GM21717 (cell line): Measurements from ENCODE around the gene DYRK1A.

ENCODE experiments used
- ATAC-seq: cut with Tn5 transposase; IDR thresholded peaks from one replicate; pipeline ENCODE4 v1.9.1; 2021; ENCODE audit warnings: mild to moderate bottlenecking, moderate library complexity; ENCODE audit not compliant: unreplicated experiment

The DYRK1A gene

DNA sequence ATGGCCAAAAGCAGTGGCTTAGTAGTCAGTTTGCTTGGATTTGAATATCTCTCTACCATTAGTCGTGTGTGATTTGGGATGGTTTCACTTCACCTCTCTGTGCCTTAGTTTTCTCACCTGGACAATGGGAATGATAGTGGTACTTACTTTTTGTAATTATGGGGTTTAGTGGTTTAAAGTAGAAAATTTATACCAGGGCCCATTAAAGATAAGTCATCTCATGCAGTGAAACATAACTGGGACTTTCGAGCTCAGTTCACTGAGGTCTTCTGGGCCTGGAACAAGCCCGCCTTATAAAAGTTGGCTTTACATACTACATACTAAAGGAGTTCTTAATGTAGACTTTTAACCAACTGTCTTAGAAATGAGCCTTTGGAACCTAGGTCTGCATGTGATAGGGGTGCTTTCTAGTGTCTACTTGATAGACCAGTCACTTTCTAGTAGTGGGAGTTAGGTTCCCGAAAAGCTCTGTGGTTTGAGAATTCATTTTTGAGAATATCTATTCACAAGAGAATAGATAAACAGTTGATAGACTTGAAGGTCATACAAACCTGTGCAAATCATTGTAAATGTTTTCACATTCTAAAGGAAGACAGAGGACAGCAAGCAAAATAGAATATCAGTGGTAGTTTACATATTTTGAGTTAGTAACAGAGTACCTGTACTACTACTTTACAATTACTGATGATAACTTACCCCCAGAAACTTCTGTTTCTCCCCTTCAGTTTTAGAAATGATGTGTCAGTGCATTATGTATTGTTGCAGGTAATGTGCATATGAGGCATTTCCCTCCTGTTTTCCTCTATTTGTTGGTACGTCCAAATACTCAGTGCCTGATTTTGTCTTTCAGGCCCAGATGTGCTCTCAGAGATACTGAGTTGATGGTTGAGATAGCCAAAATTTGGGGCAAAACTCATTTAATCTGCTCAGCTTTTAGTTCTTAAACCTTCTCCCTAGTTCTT is 48.0 kb downstream of the DYRK1A start:
- no peak for ATAC-seq

DNA sequence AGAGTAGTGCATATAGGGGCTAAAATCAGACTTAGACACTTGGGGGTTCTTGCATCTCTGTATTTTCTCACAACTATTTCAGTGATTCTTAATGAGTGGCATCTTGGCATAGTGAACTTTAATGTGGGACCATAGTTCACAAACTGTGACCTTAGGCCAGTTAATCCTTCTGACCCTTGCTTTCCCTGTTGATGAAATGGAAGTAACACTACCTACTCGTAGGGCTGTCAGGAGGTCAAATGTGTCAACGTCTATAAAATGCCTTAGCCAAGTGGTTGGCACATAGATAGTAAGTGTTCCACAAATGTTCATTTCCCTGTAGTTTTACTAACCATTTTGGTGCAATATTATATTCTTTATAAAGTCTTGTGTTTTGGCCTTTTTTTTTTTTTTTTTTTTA is 49.4 kb downstream of the DYRK1A start:
- no peak for ATAC-seq

DNA sequence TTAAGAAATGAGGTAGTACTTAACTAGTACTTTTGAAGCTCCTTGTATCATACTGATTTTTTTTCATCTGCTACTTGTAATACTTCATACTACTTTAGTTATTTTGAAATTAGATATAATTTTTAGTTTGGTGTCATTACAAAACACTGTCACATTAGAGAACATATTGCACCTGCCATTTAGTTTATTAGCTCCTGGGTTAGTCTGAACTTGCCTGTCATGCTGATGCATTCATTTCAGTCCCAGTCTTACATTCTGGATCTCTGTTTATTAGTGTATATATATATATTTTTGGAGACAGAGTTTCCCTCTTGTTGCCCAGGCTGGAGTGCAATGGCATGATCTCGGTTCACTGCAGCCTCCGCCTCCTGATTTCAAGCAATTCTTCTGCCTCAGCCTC is 50.3 kb downstream of the DYRK1A start:
- no peak for ATAC-seq

DNA sequence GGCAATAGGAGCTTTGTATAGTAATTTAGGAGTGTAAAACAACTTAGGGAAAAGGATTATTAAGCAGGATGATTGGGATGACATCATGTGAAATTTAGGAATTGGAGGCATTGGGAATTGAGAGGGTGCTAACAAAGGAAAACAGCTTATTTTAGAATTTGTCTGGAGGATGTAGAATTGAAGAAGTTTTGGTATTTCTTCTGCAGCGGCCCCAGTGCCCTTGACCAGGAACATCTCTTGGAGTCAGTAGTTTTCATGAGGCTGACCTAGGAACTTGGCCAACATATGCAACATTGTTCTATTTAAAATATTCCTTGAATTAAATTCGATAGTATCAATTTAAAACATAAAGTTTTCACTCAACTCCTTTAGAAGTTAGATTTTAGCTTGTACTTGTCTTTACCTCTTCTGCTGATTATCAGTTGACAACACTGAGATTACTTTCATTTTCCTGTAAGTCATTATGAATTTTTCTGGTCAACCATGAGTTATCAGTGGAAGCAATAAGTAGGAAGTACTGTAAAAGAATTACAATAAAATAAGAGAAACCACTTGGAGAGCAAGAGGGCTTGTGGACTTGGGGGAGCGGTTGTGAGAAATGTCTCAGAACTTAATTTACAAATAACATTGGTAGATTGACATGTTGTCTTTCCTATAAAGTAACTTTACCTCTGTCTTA is 52.8 kb downstream of the DYRK1A start:
- ATAC-seq, result no peak

DNA sequence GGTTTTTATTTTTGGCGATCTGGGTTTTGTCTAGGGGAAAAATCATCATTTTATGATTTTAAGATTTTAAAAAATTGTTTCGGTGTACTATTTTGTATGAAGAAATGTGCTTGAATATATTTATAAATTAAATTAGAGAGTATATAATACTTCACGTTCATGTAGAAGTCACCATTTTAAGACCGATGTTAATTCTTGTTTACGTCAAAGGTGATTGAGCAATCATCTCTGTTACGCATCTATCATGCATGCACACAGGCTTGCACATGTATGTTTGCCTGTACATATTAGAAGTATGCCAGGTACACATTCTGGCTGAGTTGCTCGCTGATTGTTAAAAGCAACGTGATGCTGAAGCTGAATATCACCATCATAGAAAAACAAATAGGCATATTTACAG is 54.7 kb downstream of the DYRK1A start:
- no peak for ATAC-seq

DNA sequence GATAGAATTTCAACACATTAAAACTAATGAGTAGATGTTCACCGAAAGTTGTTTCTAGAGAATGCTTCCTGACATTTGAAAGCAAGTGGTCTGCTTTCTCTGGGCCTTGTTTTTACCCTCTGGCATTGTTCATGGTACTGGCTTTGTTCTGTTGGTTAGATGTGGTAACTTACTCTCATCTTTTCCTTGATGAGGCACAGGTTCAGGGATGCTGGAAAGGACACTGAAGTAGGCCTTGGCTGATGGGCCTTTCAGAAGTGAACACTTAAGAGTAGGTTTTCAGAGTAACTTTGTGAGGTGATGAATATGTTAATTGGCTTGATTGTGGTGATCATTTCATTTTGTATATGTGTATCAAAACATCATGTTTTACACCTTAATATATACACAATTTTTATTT is 55.8 kb downstream of the DYRK1A start:
- no peak for ATAC-seq

DNA sequence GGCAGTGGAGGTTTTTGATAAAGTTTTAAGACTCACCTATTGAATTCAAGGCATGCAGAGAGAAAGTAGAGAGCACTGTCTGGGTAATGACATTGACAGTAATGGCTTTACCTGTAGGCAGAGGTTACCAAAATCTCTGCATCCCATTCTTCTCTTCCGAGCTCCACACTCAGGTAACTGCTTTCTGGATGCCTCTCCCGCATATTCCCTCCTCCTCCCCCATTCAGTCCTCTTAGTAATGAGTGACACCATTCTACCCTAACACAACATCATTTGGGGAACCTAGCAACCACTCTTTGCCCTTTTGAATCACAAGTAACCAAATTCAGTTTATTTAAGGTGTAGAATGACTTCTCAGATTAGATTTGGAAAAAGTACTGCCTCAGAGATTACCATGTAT is 56.5 kb downstream of the DYRK1A start:
- no peak for ATAC-seq

DNA sequence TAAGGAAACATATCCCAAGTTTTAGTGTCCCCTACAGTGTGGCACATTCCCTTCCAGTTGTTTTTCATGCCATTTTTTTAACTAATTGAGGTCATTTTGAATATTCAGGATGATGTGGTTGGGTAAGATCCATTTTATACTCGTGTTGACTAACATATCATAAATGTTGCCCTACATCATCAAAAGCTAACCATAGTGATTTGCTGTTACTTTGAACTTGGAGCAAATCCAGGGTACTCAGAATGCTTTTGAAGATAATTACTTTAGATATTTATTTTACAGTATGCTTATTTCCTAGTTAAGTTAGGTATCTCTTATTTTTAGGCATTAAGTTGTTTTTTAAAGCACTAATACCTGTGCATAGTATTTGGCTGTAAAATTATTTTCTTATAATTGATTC is 57.8 kb downstream of the DYRK1A start:
- ATAC-seq, result no peak

DNA sequence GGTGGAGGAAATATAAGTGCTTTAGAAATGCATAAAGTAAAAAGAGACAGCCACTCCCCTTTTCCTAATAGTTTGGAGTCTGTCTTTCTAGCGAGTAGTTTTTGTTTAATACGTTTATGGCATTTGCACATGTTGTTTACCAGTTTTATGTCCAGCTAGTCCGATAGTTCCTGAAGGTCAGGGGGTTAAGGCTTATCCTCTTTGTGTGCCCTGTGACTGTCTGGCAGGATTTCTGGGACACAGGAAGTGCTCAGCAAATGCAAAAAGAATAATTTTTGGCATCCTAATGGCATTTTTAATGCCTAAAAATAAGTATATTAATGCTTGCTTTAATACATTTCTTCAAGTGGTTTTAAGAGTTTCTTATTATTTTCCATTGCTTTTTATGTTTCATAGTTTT is 58.4 kb downstream of the DYRK1A start:
- no peak for ATAC-seq

DNA sequence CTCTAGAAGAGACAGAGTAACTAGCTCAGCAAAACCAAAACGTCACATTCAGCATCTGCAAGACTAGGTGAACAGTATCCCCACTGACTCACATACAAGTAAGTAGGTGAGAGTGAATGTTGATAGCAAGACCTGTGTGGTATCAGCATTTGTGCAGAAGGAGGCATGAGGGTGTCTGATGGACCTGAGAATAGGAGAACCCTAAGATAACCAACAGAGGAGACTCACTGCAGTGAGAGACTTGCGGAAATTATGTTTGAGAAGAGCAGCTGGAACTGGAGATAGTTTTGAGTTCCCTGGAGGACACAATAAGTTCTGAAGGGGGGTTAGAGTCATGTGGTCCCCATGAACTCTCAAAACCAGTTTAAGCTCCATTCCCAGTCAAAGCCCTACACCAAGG is 59.1 kb downstream of the DYRK1A start:
- ATAC-seq, result no peak

DNA sequence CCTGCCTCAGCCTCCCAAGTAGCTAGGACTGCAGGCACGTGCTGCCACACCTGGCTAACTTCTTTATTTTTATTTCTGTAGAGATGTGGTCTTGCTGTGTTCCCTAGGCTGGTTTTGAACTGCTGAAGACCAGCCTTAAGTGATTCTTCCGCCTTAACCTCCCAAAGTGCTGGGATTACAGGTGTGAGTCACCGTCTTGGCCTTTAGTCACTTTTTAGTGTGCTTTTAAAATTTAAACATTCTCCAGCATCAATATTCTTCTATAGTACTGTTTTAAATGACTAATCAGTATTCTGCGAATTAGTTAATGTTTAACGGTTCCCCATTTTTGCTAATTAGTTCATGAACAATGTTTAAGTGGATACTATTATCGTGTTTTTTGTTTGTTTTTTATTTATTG is 60.6 kb downstream of the DYRK1A start:
- ATAC-seq, result no peak

DNA sequence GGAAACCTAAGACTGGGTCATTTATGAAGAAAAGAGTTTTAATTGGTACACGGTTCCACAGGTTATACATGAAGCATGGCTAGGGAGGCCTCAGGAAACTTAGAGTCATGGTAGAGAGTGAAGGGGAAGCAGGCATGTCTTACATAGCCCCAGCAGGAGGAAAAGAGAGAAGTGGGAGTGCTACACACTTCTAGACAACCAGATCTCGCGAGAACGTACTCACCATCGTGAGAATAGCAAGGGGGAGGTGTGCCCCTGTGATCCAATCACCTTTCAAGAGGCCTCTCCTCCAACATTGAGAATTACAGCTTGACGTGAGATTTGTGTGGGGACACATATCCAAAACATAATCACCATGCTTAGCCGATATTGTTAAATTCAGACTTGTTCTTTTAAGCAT is 62.8 kb downstream of the DYRK1A start:
- ATAC-seq, result no peak

DNA sequence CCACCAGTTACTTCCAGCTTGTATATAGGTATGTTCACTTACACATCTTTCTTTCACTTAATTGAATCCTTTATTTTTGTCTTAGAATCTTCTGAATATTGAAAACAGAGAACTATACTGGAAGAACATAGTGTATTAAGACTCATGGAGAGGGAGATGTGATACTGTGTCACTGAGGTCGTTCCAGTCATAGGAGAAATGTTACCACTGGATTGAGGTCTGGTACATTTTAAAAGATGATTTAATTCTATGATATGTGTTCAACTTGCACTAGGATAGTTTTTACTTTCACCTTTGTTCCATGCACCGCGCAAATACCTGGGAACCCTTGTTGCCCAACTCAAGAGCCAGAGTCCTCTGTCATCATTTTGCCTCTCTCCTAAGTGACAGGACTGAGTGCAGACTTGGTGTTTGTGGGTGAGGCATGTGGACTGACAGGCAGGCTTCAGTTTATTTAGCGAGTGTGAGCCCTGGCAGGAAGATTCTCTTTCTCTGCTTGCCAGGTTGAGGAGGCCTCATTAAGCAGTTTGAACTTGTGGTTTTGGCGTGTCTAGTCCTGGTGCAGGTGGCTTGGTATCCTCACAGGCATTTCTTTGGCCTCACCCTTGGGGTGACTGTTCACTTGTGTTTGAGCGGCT is 63.7 kb downstream of the DYRK1A start:
- no peak for ATAC-seq

DNA sequence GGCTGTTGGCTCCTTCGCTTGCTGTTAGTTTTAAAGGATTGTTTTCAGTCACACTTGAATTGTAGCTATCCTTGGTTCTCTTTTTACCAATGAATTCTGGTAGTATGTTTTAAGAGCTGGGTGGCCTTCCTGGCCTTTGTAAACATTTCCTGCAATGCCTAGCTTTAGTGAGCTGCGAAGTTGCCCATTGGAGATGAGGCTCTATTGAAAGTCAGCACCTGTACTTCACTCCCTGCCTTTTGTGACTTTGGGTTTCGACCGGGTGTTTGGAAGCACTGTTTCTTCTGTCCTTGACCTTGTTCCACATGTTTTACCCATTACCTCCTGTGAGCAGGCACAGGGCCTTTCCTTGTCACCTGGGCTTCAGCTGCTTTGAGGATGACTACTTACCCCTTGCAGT is 64.7 kb downstream of the DYRK1A start:
- ATAC-seq, result no peak

DNA sequence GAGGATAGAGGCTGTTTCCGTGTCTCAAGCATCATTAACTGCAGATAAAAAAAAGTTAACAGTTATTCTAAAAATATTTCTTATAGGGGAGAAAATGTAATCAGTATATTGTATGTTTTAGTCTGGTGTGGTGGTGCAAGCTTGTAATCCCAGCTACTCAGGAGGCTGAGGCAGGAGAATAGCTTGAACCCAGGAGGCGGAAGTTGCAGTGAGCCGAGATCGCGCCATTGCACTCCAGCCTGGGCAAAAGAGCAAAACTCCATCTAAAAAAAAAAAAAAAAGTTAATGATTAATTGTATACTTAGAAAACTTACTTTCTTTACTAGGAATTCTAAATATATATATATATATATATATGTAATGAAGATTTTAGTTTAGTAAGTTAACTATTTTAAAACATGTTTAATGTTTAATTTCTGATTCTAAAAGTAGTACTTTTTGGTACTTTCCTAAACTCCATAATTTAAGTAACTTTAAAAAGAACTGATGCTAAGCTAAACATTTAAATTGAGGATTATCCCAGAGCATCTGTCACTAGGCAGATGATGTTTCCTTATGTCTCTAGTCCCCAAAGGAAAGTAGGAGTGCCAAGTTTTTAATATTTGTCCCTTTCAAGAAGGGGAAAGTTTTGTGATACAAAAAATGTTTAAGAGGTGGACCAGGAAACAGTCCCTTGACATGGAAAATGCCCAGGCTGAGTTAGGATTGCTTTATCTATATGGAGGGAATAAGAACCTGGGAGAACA is 66.3 kb downstream of the DYRK1A start:
- no peak for ATAC-seq

DNA sequence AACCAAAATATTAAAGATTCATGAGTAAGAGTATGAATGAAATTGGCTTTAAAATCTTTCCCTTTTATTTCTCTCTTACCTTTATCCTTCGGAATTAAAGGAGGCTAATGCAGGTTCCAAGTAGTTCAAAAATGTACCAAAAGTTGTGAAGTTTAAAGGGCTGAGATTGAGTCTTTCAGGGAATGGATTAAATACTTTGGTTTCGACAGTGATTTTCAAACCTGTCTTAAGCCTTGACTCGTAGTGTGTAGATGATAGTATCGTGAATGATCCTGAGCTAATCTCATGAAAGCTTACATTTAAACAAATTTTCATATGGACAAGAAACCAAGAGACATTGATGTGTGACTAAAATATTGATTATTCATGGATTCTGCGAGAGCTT is 66.9 kb downstream of the DYRK1A start:
- no peak for ATAC-seq

DNA sequence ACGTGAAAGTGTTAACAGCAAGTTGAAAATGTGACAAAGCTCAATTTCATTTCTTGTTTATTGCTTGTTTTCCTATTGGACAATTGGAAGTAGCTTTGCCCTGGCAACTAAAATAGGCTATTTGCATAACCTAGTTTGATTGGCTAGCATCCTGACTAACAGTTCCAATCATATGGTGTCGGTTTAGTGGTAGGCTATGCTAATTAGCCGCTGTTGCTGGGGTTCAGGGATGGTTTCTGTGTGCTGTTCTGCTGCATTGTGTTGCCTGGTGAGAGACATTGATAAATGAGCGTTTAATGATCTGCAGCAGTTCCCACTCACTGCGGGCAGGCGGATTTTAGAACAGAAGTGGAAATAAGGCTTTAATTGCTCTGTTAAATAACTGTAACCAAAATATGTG is 68.5 kb downstream of the DYRK1A start:
- ATAC-seq, result no peak

DNA sequence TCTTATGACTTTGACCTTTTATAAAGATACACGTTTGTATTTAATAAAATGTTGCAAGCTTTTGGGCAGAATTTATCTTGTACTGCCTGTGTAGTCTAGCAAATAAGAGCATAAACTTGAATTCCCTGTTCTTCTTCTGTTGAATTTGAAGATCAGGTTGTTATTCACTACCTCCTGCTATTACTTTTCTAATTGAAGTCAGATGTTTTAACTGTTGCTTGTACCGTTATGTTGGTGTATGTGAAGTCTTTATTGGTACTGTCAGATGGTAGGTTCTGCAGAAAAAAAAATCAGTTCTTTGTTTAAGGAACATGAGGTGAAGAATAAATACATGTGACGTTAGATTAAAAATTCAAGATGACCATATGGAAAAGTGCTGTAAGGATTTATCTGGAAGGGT is 69.1 kb downstream of the DYRK1A start:
- ATAC-seq, result no peak

DNA sequence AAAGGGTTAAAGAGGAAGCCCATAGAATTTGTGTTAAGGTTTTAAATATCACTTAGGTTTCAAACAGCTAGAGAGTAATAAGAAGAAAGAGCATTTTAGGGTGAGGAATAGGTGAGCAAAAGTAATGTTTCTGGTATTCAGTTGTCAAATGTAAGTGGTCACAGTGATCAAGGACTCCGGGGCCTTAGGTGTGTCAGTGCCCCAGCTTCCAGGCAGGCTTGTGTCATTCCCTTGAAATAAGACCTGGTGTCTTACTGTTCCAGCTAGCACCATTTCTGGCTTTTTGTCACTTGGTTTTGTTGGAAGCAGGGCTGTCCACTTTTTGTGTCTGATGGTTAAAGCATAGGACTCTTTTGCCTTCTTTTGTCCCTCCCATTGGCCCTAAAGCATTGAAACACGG is 69.6 kb downstream of the DYRK1A start:
- no peak for ATAC-seq

DNA sequence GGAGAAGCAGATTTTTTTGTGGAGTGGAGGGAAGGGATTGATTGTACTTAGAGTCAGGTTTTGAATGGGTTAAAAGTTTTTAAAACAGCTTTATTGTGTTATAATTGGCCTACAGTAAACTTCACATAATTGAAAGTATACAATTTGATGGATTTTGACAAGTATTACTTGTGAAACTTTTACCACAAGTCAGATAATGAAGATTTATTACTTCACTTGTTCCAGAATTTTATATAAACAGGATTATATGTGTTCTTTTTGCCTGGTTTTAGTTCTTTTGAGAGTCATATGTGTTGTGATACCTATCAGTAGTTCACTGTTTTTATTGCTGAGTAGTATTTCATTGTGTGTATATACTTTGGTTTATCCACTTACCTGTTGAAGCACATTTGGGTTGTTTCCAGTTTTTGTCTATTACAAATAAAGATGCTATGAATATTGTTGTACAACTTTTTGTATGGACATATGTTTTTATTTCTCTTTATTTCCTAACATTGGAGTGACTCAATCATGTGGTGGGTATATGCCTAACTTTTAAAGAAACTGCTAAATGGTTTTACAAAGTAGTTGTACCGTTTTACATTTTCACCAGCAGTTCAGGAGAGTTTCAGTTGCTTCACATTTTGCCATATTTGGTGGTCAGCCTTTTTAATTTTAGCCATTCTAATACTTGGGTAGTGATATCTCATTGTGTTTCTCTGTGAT is 71.0 kb downstream of the DYRK1A start:
- ATAC-seq, result no peak

DNA sequence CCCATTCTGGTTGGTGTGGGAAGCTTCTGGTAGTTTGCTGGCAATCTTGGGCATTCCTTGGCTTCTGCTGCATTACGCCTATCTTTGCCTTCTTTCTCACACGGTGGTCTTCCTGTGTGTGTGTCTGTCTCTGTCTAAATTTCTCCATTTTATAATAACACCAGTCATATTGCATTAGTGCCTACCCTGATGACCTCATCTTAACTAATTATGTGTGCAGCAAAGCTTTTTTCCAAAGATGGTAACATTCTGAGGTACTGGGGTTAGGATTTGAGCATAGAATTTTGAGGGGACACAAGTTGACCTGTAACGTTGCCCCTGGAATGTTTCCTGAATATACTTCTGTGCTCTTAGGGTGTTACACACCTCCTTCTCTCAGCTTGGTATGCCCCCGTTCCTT is 77.1 kb downstream of the DYRK1A start:
- ATAC-seq, result no peak
